Measurements from ENCODE around the gene NCF2. TPM values are rescaled to one million over a fixed set of nuclear protein-coding genes. Genes with fewer than 3 reads are reported as not detected.

Gene NCF2
- total RNA-seq, 1 experiment from 2014 or later = 0.10 TPM

- no peaks in the 10 kb centered on the region for H3K9me3 ChIP-seq (ENCODE audit: control insufficient read depth, insufficient read depth, low read depth, low read length)
- no peaks in the 10 kb centered on the region for H3K27me3 ChIP-seq (ENCODE audit: control insufficient read depth, insufficient read depth, low read length)
- TF ChIP-seq REST (IDR thresholded peaks at IDR 0.05; ENCODE audit: insufficient read depth in 1 of 2, low read depth in 2 of 2, low read length in 1 of 2) (no peak), TCF7L2 (IDR thresholded peaks at IDR 0.05; ENCODE audit: low read depth, low read length) (no peak), POLR2AphosphoS5 (IDR thresholded peaks at IDR 0.05; ENCODE audit: low read depth, low read length) (no peak), SIN3A (IDR thresholded peaks at IDR 0.05; ENCODE audit: borderline replicate concordance, insufficient read depth, low read depth, low read length) (no peak)
- TF ChIP-seq, protein P1, sequence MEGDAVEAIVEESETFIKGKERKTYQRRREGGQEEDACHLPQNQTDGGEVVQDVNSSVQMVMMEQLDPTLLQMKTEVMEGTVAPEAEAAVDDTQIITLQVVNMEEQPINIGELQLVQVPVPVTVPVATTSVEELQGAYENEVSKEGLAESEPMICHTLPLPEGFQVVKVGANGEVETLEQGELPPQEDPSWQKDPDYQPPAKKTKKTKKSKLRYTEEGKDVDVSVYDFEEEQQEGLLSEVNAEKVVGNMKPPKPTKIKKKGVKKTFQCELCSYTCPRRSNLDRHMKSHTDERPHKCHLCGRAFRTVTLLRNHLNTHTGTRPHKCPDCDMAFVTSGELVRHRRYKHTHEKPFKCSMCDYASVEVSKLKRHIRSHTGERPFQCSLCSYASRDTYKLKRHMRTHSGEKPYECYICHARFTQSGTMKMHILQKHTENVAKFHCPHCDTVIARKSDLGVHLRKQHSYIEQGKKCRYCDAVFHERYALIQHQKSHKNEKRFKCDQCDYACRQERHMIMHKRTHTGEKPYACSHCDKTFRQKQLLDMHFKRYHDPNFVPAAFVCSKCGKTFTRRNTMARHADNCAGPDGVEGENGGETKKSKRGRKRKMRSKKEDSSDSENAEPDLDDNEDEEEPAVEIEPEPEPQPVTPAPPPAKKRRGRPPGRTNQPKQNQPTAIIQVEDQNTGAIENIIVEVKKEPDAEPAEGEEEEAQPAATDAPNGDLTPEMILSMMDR (IDR thresholded peaks at IDR 0.05) = no peak
- no peak for DNase-seq (ENCODE audit: low read depth, low spot score)
- no peak overlapping the region for H3K27ac ChIP-seq (ENCODE audit: low read length)
- BruUV-seq (replicated peaks) = no TSS peak
- ATAC-seq = no peak
- in situ Hi-C loops (cut with HindIII; ENCODE audit: low pct_unique_long_range_greater_than_20kb, low sequenced_read_pairs) = no loop called here
- intact Hi-C loops (cut with micrococcal nuclease; ENCODE audit: unreplicated experiment) = no loop called here
- ChIA-PET CTCF (no interaction called here), POLR2A (no interaction called here)
- no peak overlapping the region for H3K4me3 ChIP-seq (ENCODE audit: low read depth in 2 of 2, low read length in 2 of 2)
- H3K36me3 ChIP-seq (ENCODE audit: control insufficient read depth, insufficient read depth, low read length) = peaks cover 46% of the 10 kb centered on the region
- no peaks in the 10 kb centered on the region for H3K4me1 ChIP-seq (ENCODE audit: control insufficient read depth, insufficient read depth, low read length)
These were observed 52.9 kb downstream of the NCF2 start for GRCh38 chr1:183537405-183537804.

DNA sequence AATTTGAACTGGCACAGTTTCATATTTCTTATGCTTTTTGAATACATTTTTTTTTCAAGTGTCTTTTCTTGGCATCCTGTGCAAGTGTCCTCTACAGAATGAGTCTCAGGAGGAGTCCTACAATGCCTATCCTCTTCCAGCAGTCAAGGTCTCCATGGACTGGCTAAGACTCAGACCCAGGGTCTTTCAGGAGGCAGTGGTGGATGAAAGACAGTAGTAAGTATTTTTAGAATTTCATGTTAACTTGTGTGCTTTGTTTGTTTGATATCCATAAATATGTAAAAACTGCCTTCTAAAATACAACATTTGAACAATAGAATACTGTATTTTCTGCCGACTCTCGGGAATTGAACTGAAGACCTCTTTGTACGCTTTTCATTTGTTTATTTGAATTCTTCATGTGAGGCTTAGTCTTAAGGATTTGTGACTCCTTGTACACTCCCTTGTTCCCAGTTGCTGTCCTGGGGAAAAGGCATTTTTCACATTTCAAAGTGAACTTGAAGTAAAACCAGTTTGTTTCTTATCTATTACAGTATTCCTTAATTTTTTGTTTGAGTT is 56.6 kb downstream of the NCF2 start:
- BruUV-seq (replicated peaks) = no TSS peak
- ChIA-PET POLR2A (no interaction called here), CTCF (no interaction called here)
- ATAC-seq (no peak), DNase-seq (ENCODE audit: low read depth, low spot score) (no peak)
- Histone ChIP-seq H3K27me3 (ENCODE audit: control insufficient read depth, insufficient read depth, low read length) (no peaks in the 10 kb centered on the region), H3K36me3 (ENCODE audit: control insufficient read depth, insufficient read depth, low read length) (peaks cover 50% of the 10 kb centered on the region), H3K4me3 (ENCODE audit: low read depth in 2 of 2, low read length in 2 of 2) (no peak overlapping the region), H3K27ac (ENCODE audit: low read length) (no peak overlapping the region), H3K4me1 (ENCODE audit: control insufficient read depth, insufficient read depth, low read length) (no peaks in the 10 kb centered on the region), H3K9me3 (ENCODE audit: control insufficient read depth, insufficient read depth, low read depth, low read length) (no peaks in the 10 kb centered on the region)
- intact Hi-C loops (cut with micrococcal nuclease; ENCODE audit: unreplicated experiment) = no loop called here
- TF ChIP-seq, protein P1 (IDR thresholded peaks at IDR 0.05) = no peak
- TF ChIP-seq TCF7L2 (IDR thresholded peaks at IDR 0.05; ENCODE audit: low read depth, low read length) (no peak), SIN3A (IDR thresholded peaks at IDR 0.05; ENCODE audit: borderline replicate concordance, insufficient read depth, low read depth, low read length) (no peak), POLR2AphosphoS5 (IDR thresholded peaks at IDR 0.05; ENCODE audit: low read depth, low read length) (no peak), REST (IDR thresholded peaks at IDR 0.05; ENCODE audit: insufficient read depth in 1 of 2, low read depth in 2 of 2, low read length in 1 of 2) (no peak)
- in situ Hi-C loops (cut with HindIII; ENCODE audit: low pct_unique_long_range_greater_than_20kb, low sequenced_read_pairs) = no loop called here

All from Panc1 (cell line).